SK-N-SH (cell line): Measurements from ENCODE around the gene FXR1. TPM values are rescaled to one million over a fixed set of nuclear protein-coding genes. Genes with fewer than 3 reads are reported as not detected.

ENCODE experiments used
- CTCF ChIA-PET: fragments of 300-600, 350-600 bp; formaldehyde crosslinking; extraction: SDS; loops from one replicate; lab custom pipeline; 2021; lab: Yijun Ruan, JAX
- POLR2A ChIA-PET: fragments of 350-600 bp; sonication (Branson Sonifier 250); formaldehyde crosslinking; extraction: SDS; loops from one replicate; lab custom pipeline; 2020; ENCODE audit warnings: antibody characterized with exemption, inconsistent platforms; lab: Yijun Ruan, JAX
- DNase-seq: peaks from one replicate; pipeline ENCODE4 v3.0.0; 2012
- H2AFZ ChIP-seq: fragments of 200-600 bp; sonication (generic); 2 replicates; pipeline ENCODE4 v1.8.1; 2016; ENCODE audit warnings: antibody characterized with exemption, mild to moderate bottlenecking, low read depth
- H3F3A ChIP-seq: fragments of 200-600 bp; sonication (generic); replicated peaks from 2 replicates; pipeline ENCODE3; 2016; ENCODE audit warnings: antibody characterized with exemption, mild to moderate bottlenecking; ENCODE audit not compliant: insufficient read depth
- H3K27ac ChIP-seq, 2 experiments: fragments of 200-500 bp in 1 of 2; fragments of 200-600 bp in 1 of 2; sonication (Bioruptor generic) in 1 of 2; sonication (generic), shearing (Covaris generic) in 1 of 2; 2 replicates each; pipeline versions ENCODE4 v1.5.1 to v1.6.1; 2014 to 2016; ENCODE audit warnings: low read depth in 2 of 2, inconsistent platforms in 1 of 2, low read length in 1 of 2, mild to moderate bottlenecking in 1 of 2, mixed read lengths in 1 of 2
- H3K27me3 ChIP-seq: fragments of 200-600 bp; sonication (generic), shearing (Covaris generic); 2 replicates; pipeline ENCODE4 v1.6.1; 2016; ENCODE audit warnings: mixed run types; ENCODE audit not compliant: insufficient read depth
- H3K36me3 ChIP-seq, 2 experiments: fragments of 200-500 bp in 1 of 2; fragments of 200-600 bp in 1 of 2; sonication (Bioruptor generic) in 1 of 2; sonication (generic) in 1 of 2; replicated peaks in 1 of 2; 2 replicates each; pipeline versions ENCODE3 to v1.5.1; 2014 to 2016; ENCODE audit warnings: low read length in 1 of 2, mild to moderate bottlenecking in 1 of 2; ENCODE audit not compliant: insufficient read depth in 2 of 2, control insufficient read depth in 1 of 2
- H3K4me1 ChIP-seq, 2 experiments: fragments of 200-500 bp in 1 of 2; fragments of 200-600 bp in 1 of 2; sonication (Bioruptor generic) in 1 of 2; sonication (generic), shearing (Covaris generic) in 1 of 2; 2 replicates each; pipeline versions ENCODE4 v1.5.1 to v1.6.1; 2014 to 2016; ENCODE audit warnings: low read depth in 1 of 2, low read length in 1 of 2, mixed run types in 1 of 2; ENCODE audit not compliant: insufficient read depth in 2 of 2, control insufficient read depth in 1 of 2
- H3K4me2 ChIP-seq: fragments of 200-600 bp; sonication (generic), shearing (Covaris generic); 2 replicates; pipeline ENCODE4 v1.6.1; 2017; ENCODE audit warnings: mixed run types
- H3K4me3 ChIP-seq, 2 experiments: fragments of 200-500 bp in 1 of 2; fragments of 200-600 bp in 1 of 2; sonication (Bioruptor generic) in 1 of 2; sonication (generic), shearing (Covaris generic) in 1 of 2; 2 replicates each; pipeline versions ENCODE4 v1.5.1 to v1.8.1; 2014 to 2016; ENCODE audit warnings: low read depth in 2 of 2, inconsistent platforms in 1 of 2, low read length in 1 of 2, mild to moderate bottlenecking in 1 of 2, mixed read lengths in 1 of 2, moderate library complexity in 1 of 2
- H3K79me2 ChIP-seq: fragments of 200-600 bp; sonication (generic); 2 replicates; pipeline ENCODE4 v1.8.1; 2017; ENCODE audit warnings: mild to moderate bottlenecking; ENCODE audit not compliant: insufficient read depth
- H3K9ac ChIP-seq: fragments of 200-600 bp; sonication (generic); 2 replicates; pipeline ENCODE4 v1.6.1; 2017; ENCODE audit warnings: mixed run types
- H3K9me2 ChIP-seq: fragments of 200-600 bp; sonication (generic); 2 replicates; pipeline ENCODE4 v1.6.1; 2017; ENCODE audit warnings: mixed run types
- H3K9me3 ChIP-seq: fragments of 200-600 bp; sonication (generic); 2 replicates; pipeline ENCODE4 v1.6.1; 2017; ENCODE audit warnings: mixed run types, mild to moderate bottlenecking, moderate library complexity
- H4K20me1 ChIP-seq: fragments of 200-600 bp; sonication (generic); 2 replicates; pipeline ENCODE4 v1.6.1; 2017; ENCODE audit warnings: mild to moderate bottlenecking, mixed run types; ENCODE audit not compliant: insufficient read depth
- CHD2 ChIP-seq: fragments of 150-350 bp; IDR thresholded peaks from 2 replicates; pipeline ENCODE4 v1.6.1; 2018; ENCODE audit warnings: low read length; ENCODE audit not compliant: partially characterized antibody
- ELF1 ChIP-seq: IDR thresholded peaks from 2 replicates; pipeline ENCODE4 v1.4.0; 2012
- EP300 ChIP-seq, 2 experiments: IDR thresholded peaks; 2 replicates each; pipeline versions ENCODE4 v1.4.0 to v1.6.1; 2012; ENCODE audit warnings: borderline replicate concordance in 1 of 2, low read depth in 1 of 2, low read length in 1 of 2
- FOSL2 ChIP-seq: IDR thresholded peaks from 2 replicates; pipeline ENCODE4 v1.4.0; 2012; ENCODE audit warnings: low read depth, mild to moderate bottlenecking, moderate library complexity, borderline replicate concordance
- FOXJ3 ChIP-seq: sonication (generic); formaldehyde crosslinking; IDR thresholded peaks from 2 replicates; pipeline ENCODE4 v1.5.1; 2020; ENCODE audit warnings: mild to moderate bottlenecking, missing genetic modification reagents
- FOXM1 ChIP-seq: IDR thresholded peaks from 2 replicates; pipeline ENCODE4 v1.4.0; 2012; ENCODE audit warnings: low read depth, mild to moderate bottlenecking
- GABPA ChIP-seq: IDR thresholded peaks from 2 replicates; pipeline ENCODE4 v1.4.0; 2012; ENCODE audit warnings: low read depth, mild to moderate bottlenecking
- JUND ChIP-seq: IDR thresholded peaks from 2 replicates; pipeline ENCODE4 v1.4.0; 2012
- MEF2A ChIP-seq: IDR thresholded peaks from 2 replicates; pipeline ENCODE4 v1.4.0; 2012; ENCODE audit warnings: low read depth, borderline replicate concordance
- MXI1 ChIP-seq: IDR thresholded peaks from 2 replicates; pipeline ENCODE4 v1.6.1; 2012; ENCODE audit warnings: mild to moderate bottlenecking, low read depth, low read length, improper control_type of control experiment
- NFIC ChIP-seq: IDR thresholded peaks from 2 replicates; pipeline ENCODE4 v1.4.0; 2012; ENCODE audit warnings: borderline replicate concordance
- NRF1 ChIP-seq: IDR thresholded peaks from 2 replicates; pipeline ENCODE4 v1.6.1; 2012; ENCODE audit warnings: low read depth, mild to moderate bottlenecking, low read length
- POLR2AphosphoS5 ChIP-seq: IDR thresholded peaks from 2 replicates; pipeline ENCODE4 v1.6.1; 2012; ENCODE audit warnings: low read depth, low read length
- RAD21 ChIP-seq: IDR thresholded peaks from 2 replicates; pipeline ENCODE4 v1.6.1; 2012; ENCODE audit warnings: mild to moderate bottlenecking, low read length
- RFX5 ChIP-seq: IDR thresholded peaks from 2 replicates; pipeline ENCODE4 v1.6.1; 2012; ENCODE audit warnings: mild to moderate bottlenecking, improper control_type of control experiment, low read length
- RXRA ChIP-seq: IDR thresholded peaks from 2 replicates; pipeline ENCODE4 v1.4.0; 2012; ENCODE audit warnings: low read depth, mild to moderate bottlenecking, borderline replicate concordance
- SIN3A ChIP-seq: IDR thresholded peaks from 2 replicates; pipeline ENCODE4 v1.6.1; 2012; ENCODE audit warnings: low read depth, mild to moderate bottlenecking, low read length, moderate library complexity, borderline replicate concordance
- SMC3 ChIP-seq: IDR thresholded peaks from 2 replicates; pipeline ENCODE4 v1.6.1; 2012; ENCODE audit warnings: low read depth, low read length, improper control_type of control experiment
- TAF1 ChIP-seq: IDR thresholded peaks from 2 replicates; pipeline ENCODE4 v1.6.1; 2012; ENCODE audit warnings: low read depth, mild to moderate bottlenecking, low read length, moderate library complexity, borderline replicate concordance
- TCF12 ChIP-seq: IDR thresholded peaks from 2 replicates; pipeline ENCODE4 v1.4.0; 2012
- USF1 ChIP-seq: IDR thresholded peaks from 2 replicates; pipeline ENCODE4 v1.4.0; 2012; ENCODE audit warnings: low read depth, borderline replicate concordance
- USF2 ChIP-seq: fragments of 150-350 bp; IDR thresholded peaks from 2 replicates; pipeline ENCODE4 v1.6.1; 2017; ENCODE audit warnings: antibody characterized with exemption, low read length, low read depth, borderline replicate concordance
- YY1 ChIP-seq: IDR thresholded peaks from 2 replicates; pipeline ENCODE4 v1.4.0; 2012; ENCODE audit warnings: low read depth, mild to moderate bottlenecking
- WGBS: methylation state at CpG from one replicate; pipeline ENCODE4 v1.1.6; 2017; ENCODE audit warnings: low lambda C conversion rate; 5-methylcytosine and 5-hydroxymethylcytosine counted together
- polyA plus RNA-seq, 3 experiments: library from polyadenylated mRNA; depleted of rRNA; stranded (reverse); fragments of >200 nt; gene quantifications; 2 replicates each; pipeline ENCODE4 v1.2.3, GENCODE V29; 2012
- TF ChIP-seq, protein P1 (sequence below): fragments of 200-600 bp; sonication (generic); IDR thresholded peaks from 2 replicates; pipeline ENCODE4 v1.6.1; 2017; ENCODE audit warnings: antibody characterized with exemption, mild to moderate bottlenecking, moderate library complexity
- TF ChIP-seq, protein P2 (sequence below): fragments of 150-350 bp; IDR thresholded peaks from 2 replicates; pipeline ENCODE4 v1.6.1; 2016; ENCODE audit warnings: mild to moderate bottlenecking, low read depth, low read length
- TF ChIP-seq, protein P3 (sequence below): IDR thresholded peaks from 2 replicates; pipeline ENCODE4 v1.4.0; 2012; ENCODE audit warnings: low read depth, borderline replicate concordance

FXR1 gene
- 114 and 132 TPM in 2 replicates for polyA plus RNA-seq (2012; rRNA removed)
- polyA plus RNA-seq (2012; cell fraction: cytosol; rRNA removed) = 151 and 169 TPM in 2 replicates
- 51.3 and 97.6 TPM in 2 replicates for polyA plus RNA-seq (2012; cell fraction: nucleus; rRNA removed)

DNA sequence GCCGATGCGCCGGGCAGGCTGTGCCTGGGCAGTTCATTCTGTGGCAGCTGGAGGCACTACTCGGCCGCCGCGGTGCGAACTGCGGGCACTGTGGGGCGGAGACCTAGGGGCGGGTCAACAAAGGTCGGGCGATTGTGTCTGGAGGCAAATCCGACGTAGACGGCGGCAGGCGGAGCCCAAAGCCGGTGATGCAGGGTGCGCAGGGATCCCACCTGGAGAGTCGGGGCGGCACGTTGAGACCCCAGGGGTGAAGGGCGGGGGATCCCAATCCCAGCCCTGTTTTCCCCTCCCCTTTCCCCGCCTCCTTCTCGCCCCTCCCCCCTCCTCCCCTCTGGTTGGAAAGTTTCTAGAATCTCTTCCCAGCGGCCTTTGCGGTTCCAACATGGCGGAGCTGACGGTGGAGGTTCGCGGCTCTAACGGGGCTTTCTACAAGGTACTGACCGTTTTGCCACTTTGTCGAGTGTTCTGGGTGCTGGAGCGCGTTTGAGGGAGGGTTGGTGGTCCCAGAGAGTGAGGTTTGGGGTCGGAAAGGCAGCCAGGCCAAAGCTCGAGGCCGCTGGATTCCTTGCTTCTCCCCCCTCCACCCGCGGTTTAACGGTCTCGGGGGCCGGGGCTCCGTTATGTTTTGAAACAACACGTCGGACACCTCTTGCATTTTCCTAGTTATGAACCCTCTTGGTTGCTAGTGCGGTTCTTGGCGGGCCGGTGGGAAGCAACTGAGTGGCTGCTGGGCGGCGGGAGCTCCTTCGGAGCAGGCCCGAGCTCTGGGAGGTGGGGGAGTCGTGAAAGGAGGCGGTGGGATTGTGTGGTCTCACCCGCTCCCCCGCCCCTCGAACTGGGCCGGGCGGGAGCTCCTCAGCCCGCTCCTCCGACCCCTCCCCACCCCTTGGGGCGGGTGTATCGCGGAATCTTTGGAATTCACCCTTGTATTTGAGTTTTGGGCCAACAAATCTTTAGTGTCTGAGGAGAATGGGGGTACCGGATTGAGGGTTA is at the start of gene FXR1:
TSS of gene FXR1 (plus strand) at position 367 of the 993 bp plus-strand sequence. CDS start at position 383, 16 bp downstream.
- Histone ChIP-seq H3K79me2 (peaks cover 52% of the 10 kb centered on the region), H3K4me3 (peak within 1 kb of the TSS; percentile 89 to 100), H3K27ac (peak within 1 kb of the TSS; percentile 92 to 95), H3K9me3 (no peaks in the 10 kb centered on the region), H3K36me3 (peaks cover 10 to 26% of the 10 kb centered on the region in 2 experiments), H3K9me2 (no peaks in the 10 kb centered on the region), H3K4me1 (peaks cover 11% of the 10 kb centered on the region in 2 experiments), H3K27me3 (no peaks in the 10 kb centered on the region), H3K9ac (peak within 1 kb of the TSS; percentile 100), H4K20me1 (peaks cover 43% of the 10 kb centered on the region), H3K4me2 (peak within 1 kb of the TSS; percentile 83), H3F3A (no peaks in the 10 kb centered on the region), H2AFZ (peak within 1 kb of the TSS; percentile 93)
- ChIA-PET POLR2A (no interaction called here), CTCF (interaction anchor here (0.6 to 1.3 kb wide), 12 partner anchors 8 to 1305 kb away, joined by 3 to 4 read pairs (median 3); no protein-coding TSS in a partner anchor)
- DNase-seq = peak; percentile 90
- WGBS = under 1% methylated on average over 57 of the region's 68 CpGs
- TF ChIP-seq FOXM1 (no peak; the same call in 1 of the 2 replicates), TCF12 (no peak), TAF1 (peak; percentile 97), CHD2 (no peak), RXRA (no peak; the same call in 1 of the 2 replicates), NFIC (no peak), GABPA (no peak), YY1 (peak; percentile 96), RFX5 (no peak), MXI1 (0 out of 2 replicates have a peak, but pooled peaks have one; percentile 14), FOXJ3 (no peak), USF2 (no peak), USF1 (no peak), EP300 (IDR thresholded peaks at IDR 0.05; ENCODE audit: borderline replicate concordance in 1 of 2, low read depth in 1 of 2, low read length in 1 of 2) (no peak), NRF1 (peak; percentile 44), POLR2AphosphoS5 (peak; percentile 93), RAD21 (peak; percentile 43), SIN3A (peak; percentile 24; the same call in 1 of the 2 replicates), JUND (no peak), FOSL2 (no peak), SMC3 (0 out of 2 replicates have a peak, but pooled peaks have one; percentile 4), ELF1 (no peak), MEF2A (no peak)
- TF ChIP-seq, protein P1, sequence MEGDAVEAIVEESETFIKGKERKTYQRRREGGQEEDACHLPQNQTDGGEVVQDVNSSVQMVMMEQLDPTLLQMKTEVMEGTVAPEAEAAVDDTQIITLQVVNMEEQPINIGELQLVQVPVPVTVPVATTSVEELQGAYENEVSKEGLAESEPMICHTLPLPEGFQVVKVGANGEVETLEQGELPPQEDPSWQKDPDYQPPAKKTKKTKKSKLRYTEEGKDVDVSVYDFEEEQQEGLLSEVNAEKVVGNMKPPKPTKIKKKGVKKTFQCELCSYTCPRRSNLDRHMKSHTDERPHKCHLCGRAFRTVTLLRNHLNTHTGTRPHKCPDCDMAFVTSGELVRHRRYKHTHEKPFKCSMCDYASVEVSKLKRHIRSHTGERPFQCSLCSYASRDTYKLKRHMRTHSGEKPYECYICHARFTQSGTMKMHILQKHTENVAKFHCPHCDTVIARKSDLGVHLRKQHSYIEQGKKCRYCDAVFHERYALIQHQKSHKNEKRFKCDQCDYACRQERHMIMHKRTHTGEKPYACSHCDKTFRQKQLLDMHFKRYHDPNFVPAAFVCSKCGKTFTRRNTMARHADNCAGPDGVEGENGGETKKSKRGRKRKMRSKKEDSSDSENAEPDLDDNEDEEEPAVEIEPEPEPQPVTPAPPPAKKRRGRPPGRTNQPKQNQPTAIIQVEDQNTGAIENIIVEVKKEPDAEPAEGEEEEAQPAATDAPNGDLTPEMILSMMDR = peak; percentile 63
- TF ChIP-seq, protein P2, sequence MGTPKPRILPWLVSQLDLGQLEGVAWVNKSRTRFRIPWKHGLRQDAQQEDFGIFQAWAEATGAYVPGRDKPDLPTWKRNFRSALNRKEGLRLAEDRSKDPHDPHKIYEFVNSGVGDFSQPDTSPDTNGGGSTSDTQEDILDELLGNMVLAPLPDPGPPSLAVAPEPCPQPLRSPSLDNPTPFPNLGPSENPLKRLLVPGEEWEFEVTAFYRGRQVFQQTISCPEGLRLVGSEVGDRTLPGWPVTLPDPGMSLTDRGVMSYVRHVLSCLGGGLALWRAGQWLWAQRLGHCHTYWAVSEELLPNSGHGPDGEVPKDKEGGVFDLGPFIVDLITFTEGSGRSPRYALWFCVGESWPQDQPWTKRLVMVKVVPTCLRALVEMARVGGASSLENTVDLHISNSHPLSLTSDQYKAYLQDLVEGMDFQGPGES = no peak
- TF ChIP-seq, protein P3, sequence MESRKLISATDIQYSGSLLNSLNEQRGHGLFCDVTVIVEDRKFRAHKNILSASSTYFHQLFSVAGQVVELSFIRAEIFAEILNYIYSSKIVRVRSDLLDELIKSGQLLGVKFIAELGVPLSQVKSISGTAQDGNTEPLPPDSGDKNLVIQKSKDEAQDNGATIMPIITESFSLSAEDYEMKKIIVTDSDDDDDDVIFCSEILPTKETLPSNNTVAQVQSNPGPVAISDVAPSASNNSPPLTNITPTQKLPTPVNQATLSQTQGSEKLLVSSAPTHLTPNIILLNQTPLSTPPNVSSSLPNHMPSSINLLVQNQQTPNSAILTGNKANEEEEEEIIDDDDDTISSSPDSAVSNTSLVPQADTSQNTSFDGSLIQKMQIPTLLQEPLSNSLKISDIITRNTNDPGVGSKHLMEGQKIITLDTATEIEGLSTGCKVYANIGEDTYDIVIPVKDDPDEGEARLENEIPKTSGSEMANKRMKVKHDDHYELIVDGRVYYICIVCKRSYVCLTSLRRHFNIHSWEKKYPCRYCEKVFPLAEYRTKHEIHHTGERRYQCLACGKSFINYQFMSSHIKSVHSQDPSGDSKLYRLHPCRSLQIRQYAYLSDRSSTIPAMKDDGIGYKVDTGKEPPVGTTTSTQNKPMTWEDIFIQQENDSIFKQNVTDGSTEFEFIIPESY = no peak
